GM12878 (cell line): Measurements from ENCODE around the gene OR2AG2. TPM values are rescaled to one million over a fixed set of nuclear protein-coding genes. Genes with fewer than 3 reads are reported as not detected.

Source experiments
- ATAC-seq: fragments of 200-7000 bp; cut with Tn5 transposase; 3 replicates; pipeline ENCODE4 v1.9.1; 2020; ENCODE audit warnings: mild to moderate bottlenecking, moderate library complexity
- BruUV-seq: library from RNA; stranded (reverse); fragments of 400-500 nt; replicated peaks from 2 replicates; lab custom pipeline; 2021; lab: Mats Ljungman, UMichigan
- CTCF ChIA-PET: fragments of 300-600 bp; sonication (Branson Sonifier 250); formaldehyde crosslinking; extraction: SDS; loops from one replicate; lab custom pipeline; 2021; ENCODE audit warnings: inconsistent platforms; lab: Yijun Ruan, JAX
- POLR2A ChIA-PET: fragments of 350-600 bp; formaldehyde crosslinking; extraction: SDS; loops from one replicate; lab custom pipeline; 2021; ENCODE audit warnings: inconsistent platforms; lab: Charles Lee
- RAD21 ChIA-PET: fragments of 300-600 bp; sonication (Branson Sonifier 250); formaldehyde crosslinking; loops from one replicate; lab custom pipeline; 2023; ENCODE audit warnings: antibody characterized with exemption; ENCODE audit not compliant: unreplicated experiment; lab: Charles Lee
- SMC1A ChIA-PET: fragments of 300-600 bp; sonication (Branson Sonifier 250); formaldehyde crosslinking; loops from one replicate; lab custom pipeline; 2023; ENCODE audit not compliant: unreplicated experiment, uncharacterized antibody; lab: Charles Lee
- DNase-seq: peaks from one replicate; pipeline ENCODE4 v3.0.0-alpha.2; 2011; ENCODE audit warnings: low read depth, low spot score
- FAIRE-seq: peaks from 3 replicates; lab custom pipeline; 2011; peaks lifted over from hg19 to GRCh38; lab: Jason Lieb, UNC
- H2AFZ ChIP-seq: 2 replicates; pipeline ENCODE4 v1.6.0; 2011; ENCODE audit warnings: low read depth, low read length, control low read depth; ENCODE audit not compliant: control insufficient read depth
- H3K27ac ChIP-seq: 2 replicates; pipeline ENCODE4 v1.5.1; 2011; ENCODE audit warnings: control low read depth; ENCODE audit not compliant: control insufficient read depth, insufficient read depth
- H3K27me3 ChIP-seq, 2 experiments: replicated peaks in 1 of 2; 2 replicates each; pipeline versions ENCODE4 v1.6.0 to v1.6.1; 2011; ENCODE audit warnings: low read length in 1 of 2; ENCODE audit not compliant: control insufficient read depth in 2 of 2, insufficient read depth in 2 of 2
- H3K36me3 ChIP-seq, 2 experiments: 2 replicates each; pipeline ENCODE4 v1.5.1; 2011; ENCODE audit warnings: low read length in 1 of 2; ENCODE audit not compliant: control insufficient read depth in 2 of 2, insufficient read depth in 2 of 2
- H3K4me1 ChIP-seq: 2 replicates; pipeline ENCODE4 v1.6.1; 2011; ENCODE audit warnings: mild to moderate bottlenecking, low read length, moderate library complexity, mixed read lengths; ENCODE audit not compliant: control insufficient read depth, insufficient read depth
- H3K4me2 ChIP-seq: 2 replicates; pipeline ENCODE4 v1.6.0; 2011; ENCODE audit warnings: control low read depth; ENCODE audit not compliant: control insufficient read depth, insufficient read depth
- H3K4me3 ChIP-seq: fragments of 200-600 bp; sonication (generic); 2 replicates; pipeline ENCODE4 v1.5.1; 2016
- H3K79me2 ChIP-seq: 2 replicates; pipeline ENCODE4 v1.6.0; 2011; ENCODE audit warnings: low read length; ENCODE audit not compliant: control insufficient read depth, insufficient read depth
- H3K9ac ChIP-seq: 2 replicates; pipeline ENCODE4 v1.8.0; 2011; ENCODE audit warnings: low read length, control low read depth, mixed read lengths; ENCODE audit not compliant: control insufficient read depth, insufficient read depth
- H3K9me3 ChIP-seq: replicated peaks from 3 replicates; pipeline ENCODE4 v1.5.1; 2011; ENCODE audit warnings: mild to moderate bottlenecking, low read length; ENCODE audit not compliant: control insufficient read depth, insufficient read depth
- H4K20me1 ChIP-seq: 2 replicates; pipeline ENCODE4 v1.6.0; 2011; ENCODE audit not compliant: control insufficient read depth, insufficient read depth
- CHD4 ChIP-seq: fragments of 200-600 bp; sonication (generic); IDR thresholded peaks from 2 replicates; pipeline ENCODE4 v1.6.1; 2016; ENCODE audit warnings: mild to moderate bottlenecking
- DPF2 ChIP-seq: fragments of 450-650 bp; IDR thresholded peaks from 2 replicates; pipeline ENCODE4 v1.6.1; 2017; ENCODE audit warnings: mild to moderate bottlenecking
- IKZF1 ChIP-seq: fragments of 450-650 bp; conservative IDR thresholded peaks from 2 replicates; pipeline ENCODE4 v1.6.1; 2017; ENCODE audit warnings: antibody characterized with exemption, mild to moderate bottlenecking
- JUNB ChIP-seq: IDR thresholded peaks from 2 replicates; pipeline ENCODE4 v1.6.1; 2016; ENCODE audit warnings: antibody characterized with exemption, mild to moderate bottlenecking
- NBN ChIP-seq: fragments of 450-650 bp; IDR thresholded peaks from 2 replicates; pipeline ENCODE4 v1.6.1; 2016
- PKNOX1 ChIP-seq: fragments of 450-650 bp; IDR thresholded peaks from 2 replicates; pipeline ENCODE4 v1.6.1; 2016; ENCODE audit warnings: mild to moderate bottlenecking
- SIX5 ChIP-seq: IDR thresholded peaks from 2 replicates; pipeline ENCODE4 v1.6.1; 2011; ENCODE audit warnings: mild to moderate bottlenecking, low read depth, low read length, moderate library complexity; ENCODE audit not compliant: severe bottlenecking
- YBX1 ChIP-seq: fragments of 450-650 bp; IDR thresholded peaks from 2 replicates; pipeline ENCODE4 v1.6.1; 2016; ENCODE audit warnings: antibody characterized with exemption
- WGBS: methylation state at CpG from one replicate; pipeline ENCODE4 v1.1.6; 2016; ENCODE audit warnings: low lambda C conversion rate; ENCODE audit not compliant: insufficient replicate concordance, insufficient coverage; ENCODE audit errors: missing lambda C conversion rate; 5-methylcytosine and 5-hydroxymethylcytosine counted together
- in situ Hi-C: fragments of 300-500 bp; cut with MboI; formaldehyde crosslinking; loops from 9 replicates; pipeline ENCODE4 v1.14.3; 2018; ENCODE audit warnings: mixed read lengths
- intact Hi-C: fragments of 100-400 bp; cut with micrococcal nuclease; formaldehyde crosslinking; loops from one replicate; pipeline ENCODE4 v1.14.2; 2022; ENCODE audit not compliant: unreplicated experiment
- polyA plus RNA-seq, 11 experiments: library from polyadenylated mRNA; depleted of rRNA in 4 of 11; unstranded in 6 of 11; stranded (reverse) in 5 of 11; fragments of >200 nt; fragmentation: Nextera tagmentation in 4 of 11; fragmentation: Illumina TruSeq in 1 of 11; extraction: Ambion mirVana in 4 of 11; extraction: Trizol in 1 of 11; gene quantifications; 1 replicate in 1 of 11; 2 replicates in 10 of 11; pipeline versions ENCODE4 v1.2.1 to v1.2.3, GENCODE V29; 2011 to 2016; ENCODE audit warnings: inconsistent platforms in 2 of 11, missing spikeins in 2 of 11, low read depth in 1 of 11
- total RNA-seq, 4 experiments: library from RNA; depleted of rRNA in 3 of 4; stranded (reverse); fragments of >200 nt in 3 of 4; fragmentation: Illumina TruSeq in 1 of 4; extraction: Trizol in 1 of 4; gene quantifications; 2 replicates each; pipeline versions ENCODE4 v1.2.1 to v1.2.3, GENCODE V29; 2013 to 2021

Gene OR2AG2
- total and polyA plus RNA-seq, 10 of the 15 experiments (the other 5 are each of a cell fraction or from before 2014, with no cell fraction given) = 0.01 to 0.09 (median 0.07) TPM; not detected in 6

- Histone ChIP-seq H3K79me2 (peaks cover 55% of the 10 kb centered on the region), H2AFZ (no peak overlapping the region), H3K9ac (peak overlapping the region; percentile 94), H4K20me1 (no peaks in the 10 kb centered on the region), H3K4me1 (peaks cover 22% of the 10 kb centered on the region; the same call in 1 of the 2 replicates), H3K9me3 (no peaks in the 10 kb centered on the region; the same call in 2 of the 3 replicates), H3K27ac (peak overlapping the region; percentile 99), H3K27me3 (no peaks in the 10 kb centered on the region), H3K36me3 (no peaks in the 10 kb centered on the region), H3K4me3 (peak overlapping the region; percentile 71), H3K4me2 (peak overlapping the region; percentile 90)
- ATAC-seq (no peak), DNase-seq (no peak), FAIRE-seq (no peak)
- ChIA-PET POLR2A (interaction anchor here (0.7 to 4.3 kb wide), 4 partner anchors 8 to 133 kb away, joined by 3 to 28 read pairs (median 7); partner anchors contain the start of genes TAF10 and TPP1), SMC1A (interaction anchor here (0.9 to 18.2 kb wide), 9 partner anchors 5 to 138 kb away, joined by 3 to 420 read pairs (median 5); partner anchors contain the start of genes OR2AG2 and TAF10), CTCF (interaction anchor here (0.7 to 17.5 kb wide), 11 partner anchors 5 to 769 kb away, joined by 3 to 728 read pairs (median 4); partner anchors contain the start of genes MRPL17, OR2AG2, PPFIBP2 and TPP1), RAD21 (interaction anchor here (0.8 to 4.2 kb wide), 5 partner anchors 9 to 366 kb away, joined by 3 to 46 read pairs (median 6); partner anchors contain the start of gene MRPL17)
- WGBS = 37% methylated on average over 4 of the region's 4 CpGs
- in situ Hi-C loops (loop anchor here (10.0 kb wide), 1 partner anchor 1120 kb away; the partner anchor contains the start of gene TRIM34), intact Hi-C loops (loop anchor here (5.0 to 10.0 kb wide), 4 partner anchors 133 to 1050 kb away; partner anchors contain the start of genes CNGA4, FHIP1B, PPFIBP2 and TAF10)
- BruUV-seq = no TSS peak
- TF ChIP-seq YBX1 = no peak
- no peak; the same call in 1 of the 2 replicates for TF ChIP-seq IKZF1
- TF ChIP-seq SIX5 = no peak
- no peak for TF ChIP-seq CHD4
- TF ChIP-seq NBN = 0 out of 2 replicates have a peak, but pooled peaks have one; percentile 16
- no peak for TF ChIP-seq DPF2
- TF ChIP-seq JUNB = no peak
- peak; percentile 6; the same call in 1 of the 2 replicates for TF ChIP-seq PKNOX1
These were observed 26.8 kb downstream of the OR2AG2 start for GRCh38 chr11:6745018-6745417.
